Stimulated activated CD4-positive, alpha-beta T cell treated with anti-CD3 and anti-CD28 coated beads, Interleukin-2, amount 100 ng/mL, for 4 hours (primary cell): ENCODE measurements around the gene IGF2BP2.
"Not testable (repeated sequence)": the region's sequence is repeated elsewhere in the genome, so short reads cannot be mapped to it uniquely, and the experiment has no call there.

Source experiments
- DNase-seq: peaks from one replicate; pipeline ENCODE4 v3.0.0-alpha.2; 2020; ENCODE audit warnings: low read depth

IGF2BP2 gene

GRCh38 chr3:185639632-185640206 is 185.1 kb downstream of the IGF2BP2 start:
- DNase-seq, result no peak

- DNase-seq, result not testable (repeated sequence)
Observed at GRCh38 chr3:185638651-185639050, 186.2 kb downstream of the IGF2BP2 start.

- DNase-seq, result no peak
Observed at GRCh38 chr3:185637388-185637787, 187.5 kb downstream of the IGF2BP2 start.

GRCh38 chr3:185632996-185633395 is 191.8 kb downstream of the IGF2BP2 start:
- DNase-seq, result no peak

- no peak for DNase-seq
Observed at GRCh38 chr3:185631508-185632206, 193.2 kb downstream of the IGF2BP2 start.

- no peak for DNase-seq
Observed at GRCh38 chr3:185631108-185631507, 193.7 kb downstream of the IGF2BP2 start.

- DNase-seq, result no peak
Observed at GRCh38 chr3:185630182-185630622, 194.6 kb downstream of the IGF2BP2 start.

- no peak for DNase-seq
Observed at GRCh38 chr3:185629554-185630181, 195.2 kb downstream of the IGF2BP2 start.

GRCh38 chr3:185625784-185626183 is 199.1 kb downstream of the IGF2BP2 start:
- DNase-seq, result no peak

- no peak for DNase-seq
Observed at GRCh38 chr3:185623939-185624665, 200.7 kb downstream of the IGF2BP2 start.

- no peak for DNase-seq
Observed at GRCh38 chr3:185613016-185613415, 211.8 kb downstream of the IGF2BP2 start.

- no peak for DNase-seq
Observed at GRCh38 chr3:185606196-185606595, 218.6 kb downstream of the IGF2BP2 start.

GRCh38 chr3:185605566-185605965 is 219.3 kb downstream of the IGF2BP2 start:
- no peak for DNase-seq

GRCh38 chr3:185595526-185595925 is 229.3 kb downstream of the IGF2BP2 start:
- DNase-seq, result no peak

- DNase-seq, result no peak
Observed at GRCh38 chr3:185594073-185594472, 230.8 kb downstream of the IGF2BP2 start.
